Left lung (tissue), 10 donors: ENCODE results near the gene PRR20E. TPM values are rescaled to one million over a fixed set of nuclear protein-coding genes. Genes with fewer than 3 reads are reported as not detected.
"Not testable (repeated sequence)": the region's sequence is repeated elsewhere in the genome, so short reads cannot be mapped to it uniquely, and the experiment has no call there.

ENCODE experiments used
- ATAC-seq: fragments of 200-7000 bp; cut with Tn5 transposase; one replicate; pipeline ENCODE4 v1.9.1; 2020; ENCODE audit warnings: moderate library complexity
- DNase-seq, 4 donors: peaks; one replicate each; pipeline ENCODE4 v3.0.0-alpha.2; 2013 to 2020
- H3K27ac ChIP-seq, 2 donors: fragments of 200-600 bp; sonication (generic) in 1 of 2; one replicate each; pipeline versions ENCODE4 v1.5.0 to v1.8.0; 2020 to 2021
- H3K27me3 ChIP-seq, 2 donors: fragments of 200-600 bp; sonication (generic) in 1 of 2; one replicate each; pipeline versions ENCODE4 v1.5.0 to v1.8.0; 2020 to 2021
- H3K36me3 ChIP-seq, 2 donors: fragments of 200-600 bp; sonication (generic) in 1 of 2; one replicate each; pipeline versions ENCODE4 v1.5.0 to v1.8.0; 2020 to 2021
- H3K4me1 ChIP-seq, 2 donors: fragments of 200-600 bp; one replicate each; pipeline ENCODE4 v1.8.0; 2021
- H3K4me3 ChIP-seq, 2 donors: fragments of 200-600 bp; sonication (generic) in 1 of 2; one replicate each; pipeline versions ENCODE4 v1.5.0 to v1.8.0; 2020 to 2021; ENCODE audit warnings: mild to moderate bottlenecking in 1 of 2
- H3K9me3 ChIP-seq, 2 donors: fragments of 200-600 bp; sonication (generic) in 1 of 2; one replicate each; pipeline versions ENCODE4 v1.5.0 to v1.8.0; 2020 to 2021
- CTCF ChIP-seq, 2 donors: fragments of 200-600 bp; sonication (generic) in 1 of 2; IDR thresholded peaks; one replicate each; pipeline versions ENCODE4 v1.5.0 to v1.8.0; 2021; ENCODE audit warnings: antibody characterized with exemption in 2 of 2
- intact Hi-C, 2 donors: fragments of 100-400 bp; cut with DNase I; formaldehyde crosslinking; loops; one replicate each; pipeline versions ENCODE4 v1.11.2 to v1.14.2; 2022
- polyA plus RNA-seq, 6 donors: library from polyadenylated mRNA; unstranded; fragments of 120-200 nt; gene quantifications; one replicate each; pipeline ENCODE4 v1.2.1, GENCODE V29; 2013; ENCODE audit not compliant: insufficient read length in 6 of 6
- total RNA-seq, 2 donors: library from RNA; stranded (reverse); fragmentation: NEBNext Ultra II Directional; extraction: Animal tissue kit (Norgen Biotek cat#: 25700); gene quantifications; one replicate each; pipeline ENCODE4 v1.2.1, GENCODE V29; 2021
- donor health status: DM: no; HTN: yes; CAD: no.
- donor health status: DM: no; HTN: no; CAD: no.

PRR20E gene
- total and polyA plus RNA-seq, 8 donors = not detected

GRCh38 chr13:57147188-57147587 lies 19.8 kb upstream of the PRR20E start, which contains the start of gene PRR20B:
PRR20B (plus strand) TSS chr13:57147488; CDS start chr13:57147875, 387 bp downstream.
- DNase-seq, ATAC-seq, H3K36me3 ChIP-seq, H3K4me3 ChIP-seq, H3K27me3 ChIP-seq, H3K9me3 ChIP-seq, H3K4me1 ChIP-seq, H3K27ac ChIP-seq, intact Hi-C loops: not testable (repeated sequence)

- DNase-seq, H3K27me3 ChIP-seq, H3K36me3 ChIP-seq, H3K4me1 ChIP-seq, H3K9me3 ChIP-seq, H3K27ac ChIP-seq, H3K4me3 ChIP-seq, intact Hi-C loops, ATAC-seq: not testable (repeated sequence)
These were observed 18.9 kb upstream of the PRR20E start for GRCh38 chr13:57148106-57148505.

- H3K36me3 ChIP-seq, H3K27ac ChIP-seq, H3K4me1 ChIP-seq, H3K27me3 ChIP-seq, DNase-seq, H3K9me3 ChIP-seq, H3K4me3 ChIP-seq, ATAC-seq, intact Hi-C loops: not testable (repeated sequence)
These were observed 13.2 kb upstream of the PRR20E start, which contains the start of gene PRR20C for GRCh38 chr13:57153761-57154160. PRR20C (plus strand) TSS chr13:57154061; CDS start chr13:57154448, 387 bp downstream.

- DNase-seq, H3K4me3 ChIP-seq, H3K9me3 ChIP-seq, H3K27ac ChIP-seq, H3K4me1 ChIP-seq, ATAC-seq, H3K27me3 ChIP-seq, intact Hi-C loops, H3K36me3 ChIP-seq: not testable (repeated sequence)
These were observed 6.7 kb upstream of the PRR20E start, which contains the start of gene PRR20D for GRCh38 chr13:57160332-57160731. PRR20D (plus strand) TSS chr13:57160632; CDS start chr13:57161019, 387 bp downstream.

- no peak for ATAC-seq
These were observed 24.7 kb downstream of the PRR20E start for GRCh38 chr13:57191667-57192066.

GRCh38 chr13:57212989-57213388 lies 46.0 kb downstream of the PRR20E start:
- intact Hi-C loops = no loop called here
- DNase-seq = no peak
- ATAC-seq = no peak

More at GRCh38 chr13:57191667-57192066, 24.7 kb downstream of the PRR20E start:
- no peaks in the 10 kb centered on the region for H3K36me3 ChIP-seq
- intact Hi-C loops = no loop called here
- no peak overlapping the region for H3K4me3 ChIP-seq
- no peaks in the 10 kb centered on the region for H3K4me1 ChIP-seq
- no peaks in the 10 kb centered on the region for H3K27me3 ChIP-seq
- no peaks in the 10 kb centered on the region for H3K9me3 ChIP-seq
- H3K27ac ChIP-seq = no peak overlapping the region
- DNase-seq = no peak
- TF ChIP-seq CTCF (IDR thresholded peaks at IDR 0.05) = no peak

More at GRCh38 chr13:57212989-57213388, 46.0 kb downstream of the PRR20E start:
- H3K9me3 ChIP-seq = no peaks in the 10 kb centered on the region
- no peak overlapping the region for H3K27ac ChIP-seq
- TF ChIP-seq CTCF (IDR thresholded peaks at IDR 0.05) = no peak
- no peak overlapping the region for H3K4me3 ChIP-seq
- H3K27me3 ChIP-seq = no peaks in the 10 kb centered on the region
- H3K36me3 ChIP-seq = no peaks in the 10 kb centered on the region
- H3K4me1 ChIP-seq = no peaks in the 10 kb centered on the region

Other genes starting within 250 kb of the PRR20E start
- gene PRR20A, start 26.3 kb upstream of the PRR20E start, total RNA-seq = not detected
- gene PRR20A, start 26.3 kb upstream of the PRR20E start, polyA plus RNA-seq = not detected
- gene PRR20B, start 19.7 kb upstream of the PRR20E start, total RNA-seq = not detected
- not detected for gene PRR20B, start 19.7 kb upstream of the PRR20E start, polyA plus RNA-seq
- gene PRR20C, start 13.1 kb upstream of the PRR20E start, total RNA-seq = not detected
- gene PRR20C, start 13.1 kb upstream of the PRR20E start, polyA plus RNA-seq = not detected
- gene PRR20D, start 6.6 kb upstream of the PRR20E start, total RNA-seq = not detected
- not detected for gene PRR20D, start 6.6 kb upstream of the PRR20E start, polyA plus RNA-seq